H1 (cell line): Measurements from ENCODE around the gene C12orf56. TPM values are rescaled to one million over a fixed set of nuclear protein-coding genes. Genes with fewer than 3 reads are reported as not detected.

Experiments
- CTCF ChIA-PET: fragments of 300-600 bp; sonication (Branson Sonifier 250); formaldehyde crosslinking; loops from one replicate; lab custom pipeline; 2021; ENCODE audit not compliant: partially characterized antibody; lab: Charles Lee
- POLR2A ChIA-PET: fragments of 300-600 bp; sonication (Branson Sonifier 250); formaldehyde crosslinking; loops from one replicate; lab custom pipeline; 2021; ENCODE audit warnings: inconsistent platforms; ENCODE audit not compliant: partially characterized antibody; lab: Charles Lee
- DNase-seq, 2 experiments: peaks; one replicate each; pipeline versions ENCODE4 v3.0.0 to v3.0.0-alpha.2; 2010 to 2022; ENCODE audit warnings: low spot score in 2 of 2, low read depth in 1 of 2, mixed read lengths in 1 of 2
- FAIRE-seq: peaks from 2 replicates; lab custom pipeline; 2011; peaks lifted over from hg19 to GRCh38; lab: Jason Lieb, UNC
- H2AFZ ChIP-seq: 2 replicates; pipeline ENCODE4 v1.8.1; 2012; ENCODE audit warnings: low read length, inconsistent platforms
- H2AK5ac ChIP-seq: 2 replicates; pipeline ENCODE4 v1.6.1; 2013; ENCODE audit warnings: low read depth, low read length
- H2BK120ac ChIP-seq: replicated peaks from 2 replicates; pipeline ENCODE3; 2013; ENCODE audit warnings: low read depth, low read length, inconsistent platforms
- H2BK12ac ChIP-seq: 2 replicates; pipeline ENCODE4 v1.6.1; 2013; ENCODE audit warnings: low read depth, low read length
- H2BK15ac ChIP-seq: 2 replicates; pipeline ENCODE4 v1.6.1; 2013; ENCODE audit warnings: low read length
- H2BK20ac ChIP-seq: 2 replicates; pipeline ENCODE4 v1.6.1; 2013; ENCODE audit warnings: low read length
- H2BK5ac ChIP-seq: 2 replicates; pipeline ENCODE4 v1.6.1; 2013; ENCODE audit warnings: low read depth, low read length
- H3K14ac ChIP-seq: 2 replicates; pipeline ENCODE4 v1.6.1; 2013; ENCODE audit warnings: inconsistent platforms; ENCODE audit not compliant: insufficient read length
- H3K18ac ChIP-seq: 2 replicates; pipeline ENCODE4 v1.6.1; 2013; ENCODE audit warnings: low read length; ENCODE audit errors: extremely low read depth
- H3K23ac ChIP-seq: 2 replicates; pipeline ENCODE4 v1.6.1; 2013; ENCODE audit warnings: inconsistent platforms; ENCODE audit not compliant: insufficient read length
- H3K23me2 ChIP-seq: 2 replicates; pipeline ENCODE4 v1.6.1; 2013; ENCODE audit warnings: low read depth, low read length
- H3K27ac ChIP-seq: 2 replicates; pipeline ENCODE4 v1.6.1; 2011; ENCODE audit warnings: low read depth, low read length, inconsistent platforms
- H3K27me3 ChIP-seq, 4 experiments: replicated peaks in 1 of 4; 1 replicate in 1 of 4; 2 replicates in 3 of 4; pipeline versions ENCODE4 v1.6.1 to v1.8.1; 2011 to 2013; ENCODE audit warnings: low read length in 3 of 4, mild to moderate bottlenecking in 3 of 4, inconsistent platforms in 2 of 4, mixed read lengths in 2 of 4, moderate library complexity in 1 of 4; ENCODE audit not compliant: control insufficient read depth in 3 of 4, insufficient read depth in 3 of 4; ENCODE audit errors: extremely low read depth in 1 of 4
- H3K36me3 ChIP-seq, 4 experiments: 2 replicates each; pipeline versions ENCODE4 v1.6.1 to v1.8.1; 2011 to 2013; ENCODE audit warnings: mild to moderate bottlenecking in 4 of 4, low read length in 3 of 4, moderate library complexity in 2 of 4, control low read depth in 1 of 4, inconsistent platforms in 1 of 4; ENCODE audit not compliant: insufficient read depth in 4 of 4, control insufficient read depth in 2 of 4
- H3K4ac ChIP-seq: replicated peaks from 2 replicates; pipeline ENCODE3; 2013; ENCODE audit warnings: low read length, low read depth, mixed read lengths, inconsistent platforms; ENCODE audit not compliant: insufficient read length
- H3K4me1 ChIP-seq, 4 experiments: replicated peaks in 1 of 4; 1 replicate in 1 of 4; 2 replicates in 3 of 4; pipeline versions ENCODE4 v1.6.1 to v1.8.1; 2011 to 2013; ENCODE audit warnings: low read length in 3 of 4, inconsistent platforms in 2 of 4, mixed read lengths in 1 of 4; ENCODE audit not compliant: insufficient read depth in 4 of 4, control insufficient read depth in 3 of 4
- H3K4me2 ChIP-seq, 2 experiments: 2 replicates each; pipeline versions ENCODE4 v1.6.1 to v1.8.1; 2011 to 2013; ENCODE audit warnings: low read depth in 2 of 2, low read length in 2 of 2, control low read depth in 1 of 2, inconsistent platforms in 1 of 2, mild to moderate bottlenecking in 1 of 2; ENCODE audit not compliant: insufficient read depth in 1 of 2
- H3K4me3 ChIP-seq, 4 experiments: fragments of 200-600, 300-600 bp in 1 of 4; sonication (generic), shearing (Covaris generic), sonication (Bioruptor Twin) in 1 of 4; 2 replicates each; pipeline versions ENCODE4 v1.5.1 to v1.8.1; 2011 to 2016; ENCODE audit warnings: low read length in 4 of 4, low read depth in 3 of 4, control low read depth in 2 of 4, inconsistent platforms in 2 of 4, mild to moderate bottlenecking in 2 of 4, mixed read lengths in 1 of 4, moderate library complexity in 1 of 4; ENCODE audit not compliant: insufficient read depth in 2 of 4; ENCODE audit errors: extremely low read depth in 1 of 4
- H3K56ac ChIP-seq: replicated peaks from 2 replicates; pipeline ENCODE3; 2013; ENCODE audit warnings: low read depth, mild to moderate bottlenecking, mixed read lengths, low read length, inconsistent platforms; ENCODE audit not compliant: insufficient read length
- H3K79me1 ChIP-seq: 2 replicates; pipeline ENCODE4 v1.6.1; 2013; ENCODE audit warnings: low read depth, low read length, control low read depth
- H3K79me2 ChIP-seq, 2 experiments: 2 replicates each; pipeline versions ENCODE4 v1.6.1 to v1.8.1; 2012 to 2013; ENCODE audit warnings: low read length in 2 of 2, mild to moderate bottlenecking in 2 of 2, inconsistent platforms in 1 of 2; ENCODE audit not compliant: insufficient read depth in 2 of 2, control insufficient read depth in 1 of 2
- H3K9ac ChIP-seq, 4 experiments: replicated peaks in 1 of 4; 1 replicate in 1 of 4; 2 replicates in 3 of 4; pipeline versions ENCODE4 v1.6.1 to v1.8.1; 2011 to 2013; ENCODE audit warnings: low read depth in 3 of 4, low read length in 3 of 4, control low read depth in 2 of 4, mild to moderate bottlenecking in 2 of 4, moderate library complexity in 2 of 4, inconsistent platforms in 1 of 4; ENCODE audit errors: extremely low read depth in 1 of 4
- H3K9me3 ChIP-seq, 2 experiments: 2 replicates each; pipeline versions ENCODE4 v1.6.1 to v1.8.1; 2012 to 2013; ENCODE audit warnings: mild to moderate bottlenecking in 2 of 2, moderate library complexity in 2 of 2, control low read depth in 1 of 2, inconsistent platforms in 1 of 2, low read depth in 1 of 2, low read length in 1 of 2, mixed read lengths in 1 of 2; ENCODE audit not compliant: insufficient read depth in 2 of 2
- H4K20me1 ChIP-seq, 2 experiments: replicated peaks in 1 of 2; 2 replicates each; pipeline versions ENCODE3 to v1.8.1; 2011 to 2013; ENCODE audit warnings: inconsistent platforms in 2 of 2, low read length in 2 of 2, mild to moderate bottlenecking in 1 of 2; ENCODE audit not compliant: insufficient read depth in 2 of 2, control insufficient read depth in 1 of 2
- H4K5ac ChIP-seq: 2 replicates; pipeline ENCODE4 v1.6.1; 2013; ENCODE audit warnings: low read length, low read depth, mixed read lengths, inconsistent platforms; ENCODE audit not compliant: insufficient read length
- H4K8ac ChIP-seq: 2 replicates; pipeline ENCODE4 v1.8.0; 2013; ENCODE audit warnings: mild to moderate bottlenecking, moderate library complexity, low read length, inconsistent platforms; ENCODE audit not compliant: insufficient read depth; ENCODE audit errors: extremely low read depth
- H4K91ac ChIP-seq: replicated peaks from 2 replicates; pipeline ENCODE3; 2013; ENCODE audit warnings: low read length, mixed read lengths, inconsistent platforms; ENCODE audit not compliant: insufficient read length
- CTBP2 ChIP-seq: IDR thresholded peaks from 2 replicates; pipeline ENCODE4 v1.7.0; 2011; ENCODE audit warnings: borderline replicate concordance, mild to moderate bottlenecking, moderate library complexity, mixed read lengths, low read length; ENCODE audit not compliant: insufficient read depth, insufficient read length
- KDM5A ChIP-seq: fragments of 200-600 bp; IDR thresholded peaks from 2 replicates; pipeline ENCODE4 v1.7.1; 2012; ENCODE audit warnings: mild to moderate bottlenecking, low read length, inconsistent platforms, mixed read lengths
- WGBS, 2 experiments: shearing (Covaris generic) in 1 of 2; methylation state at CpG; one replicate each; pipeline versions ENCODE4 v1.1.6 to v1.1.7; 2013 to 2015; ENCODE audit warnings: low lambda C conversion rate in 2 of 2, mixed read lengths in 2 of 2, inconsistent platforms in 1 of 2, low coverage in 1 of 2, missing lambda C conversion rate in 1 of 2; ENCODE audit not compliant: insufficient replicate concordance in 2 of 2, insufficient coverage in 1 of 2, insufficient read length in 1 of 2; ENCODE audit errors: extremely low coverage in 1 of 2, missing lambda C conversion rate in 1 of 2; 5-methylcytosine and 5-hydroxymethylcytosine counted together
- polyA plus RNA-seq, 7 experiments: library from polyadenylated mRNA; depleted of rRNA in 3 of 7; stranded (reverse) in 5 of 7; unstranded in 2 of 7; fragments of >200 nt in 5 of 7; fragments of 200-250 nt in 2 of 7; gene quantifications; 1 replicate in 5 of 7; 2 replicates in 1 of 7; 4 replicates in 1 of 7; pipeline versions ENCODE4 v1.2.1 to v1.2.3, GENCODE V29; 2011 to 2013; ENCODE audit warnings: missing spikeins in 2 of 7, mixed read lengths in 2 of 7
- total RNA-seq: library from RNA; stranded (reverse); fragmentation: NEBNext Ultra II Directional; extraction: Animal tissue kit (Norgen Biotek cat#: 25700); gene quantifications from 2 replicates; pipeline ENCODE4 v1.2.1, GENCODE V29; 2021

The C12orf56 gene
- total and polyA plus RNA-seq, 2 of the 8 experiments (the other 6 are each of a cell fraction or from before 2014, with no cell fraction given): 1.1 to 2.9 TPM

- ChIA-PET POLR2A (interaction anchor here (1.3 to 1.5 kb wide), 2 partner anchors 11 to 14 kb away, joined by 3 to 4 read pairs; no protein-coding TSS in a partner anchor), CTCF (no interaction called here)
- no peak overlapping the region for H4K5ac ChIP-seq
- no peak overlapping the region for H3K9ac ChIP-seq
- no peak overlapping the region for H2BK120ac ChIP-seq
- H3K4ac ChIP-seq: no peak overlapping the region
- H4K8ac ChIP-seq: no peak overlapping the region
- peaks cover 0 to 3% of the 10 kb centered on the region in 2 experiments for H4K20me1 ChIP-seq
- H2BK15ac ChIP-seq: no peak overlapping the region
- H3K79me1 ChIP-seq: no peaks in the 10 kb centered on the region
- no peak overlapping the region for H3K23ac ChIP-seq
- no peak overlapping the region for H3K27ac ChIP-seq
- no peak overlapping the region for H3K14ac ChIP-seq
- H2BK12ac ChIP-seq: no peak overlapping the region
- H3K4me1 ChIP-seq: no peaks in the 10 kb centered on the region
- H3K9me3 ChIP-seq: no peaks in the 10 kb centered on the region
- no peak overlapping the region for H3K4me2 ChIP-seq
- WGBS, 2 experiments: 98% methylated on average over 5 of the region's 5 CpGs; no CpG with 5 or more reads in 1 of the 2 experiments
- DNase-seq (no peak), FAIRE-seq (no peak)
- H3K4me3 ChIP-seq: no peak overlapping the region
- H3K27me3 ChIP-seq: no peaks in the 10 kb centered on the region
- H4K91ac ChIP-seq: no peak overlapping the region
- no peak overlapping the region for H3K56ac ChIP-seq
- no peak overlapping the region for H2BK20ac ChIP-seq
- H2AK5ac ChIP-seq: no peak overlapping the region
- no peaks in the 10 kb centered on the region for H3K23me2 ChIP-seq
- no peak overlapping the region for H3K18ac ChIP-seq
- no peak overlapping the region for H2BK5ac ChIP-seq
- no peak overlapping the region for H2AFZ ChIP-seq
- no peaks in the 10 kb centered on the region for H3K79me2 ChIP-seq
- no peak for TF ChIP-seq CTBP2
- no peak for TF ChIP-seq KDM5A
- H3K36me3 ChIP-seq: peaks cover 42 to 100% (median 81%) of the 10 kb centered on the region in 4 experiments
Observed at GRCh38 chr12:64433915-64434314, 43.4 kb upstream of the C12orf56 start.
